Measurements from ENCODE around the gene ANAPC4. TPM values are rescaled to one million over a fixed set of nuclear protein-coding genes. Genes with fewer than 3 reads are reported as not detected.

The ANAPC4 gene
- total RNA-seq, 1 donor from 2014 or later, result 15.0 TPM

- TF ChIP-seq CTCF (IDR thresholded peaks at IDR 0.05; ENCODE audit: insufficient read depth, low read length, severe bottlenecking), result no peak
- FAIRE-seq (no peak), DNase-seq (ENCODE audit: low read depth) (peak; percentile 72)
- H3K36me3 ChIP-seq (ENCODE audit: control insufficient read depth, insufficient read depth, low read length), result no peaks in the 10 kb centered on the region
- H3K27me3 ChIP-seq (ENCODE audit: control insufficient read depth, insufficient read depth, low read length), result no peaks in the 10 kb centered on the region
- no peak overlapping the region for H3K4me3 ChIP-seq (ENCODE audit: low read depth, low read length)
Measured at GRCh38 chr4:25452081-25452480, 75.0 kb downstream of the ANAPC4 start.

- no peak for TF ChIP-seq CTCF (IDR thresholded peaks at IDR 0.05; ENCODE audit: insufficient read depth, low read length, severe bottlenecking)
- Histone ChIP-seq H3K27me3 (ENCODE audit: control insufficient read depth, insufficient read depth, low read length) (no peaks in the 10 kb centered on the region), H3K4me3 (ENCODE audit: low read depth, low read length) (no peak overlapping the region), H3K36me3 (ENCODE audit: control insufficient read depth, insufficient read depth, low read length) (no peaks in the 10 kb centered on the region)
- DNase-seq (ENCODE audit: low read depth) (no peak), FAIRE-seq (no peak)
Measured at GRCh38 chr4:25454476-25454875, 77.4 kb downstream of the ANAPC4 start.

- TF ChIP-seq CTCF (IDR thresholded peaks at IDR 0.05; ENCODE audit: insufficient read depth, low read length, severe bottlenecking), result no peak
- FAIRE-seq, result no peak
- no peak overlapping the region for H3K4me3 ChIP-seq (ENCODE audit: low read depth, low read length)
- no peaks in the 10 kb centered on the region for H3K27me3 ChIP-seq (ENCODE audit: control insufficient read depth, insufficient read depth, low read length)
- no peaks in the 10 kb centered on the region for H3K36me3 ChIP-seq (ENCODE audit: control insufficient read depth, insufficient read depth, low read length)
- peak; percentile 82 for DNase-seq (ENCODE audit: low read depth)
Measured at GRCh38 chr4:25457053-25457715, 80.1 kb downstream of the ANAPC4 start.

GRCh38 chr4:25466966-25467697 is 90.1 kb downstream of the ANAPC4 start:
- DNase-seq (ENCODE audit: low read depth) (no peak), FAIRE-seq (no peak)
- no peaks in the 10 kb centered on the region for H3K27me3 ChIP-seq (ENCODE audit: control insufficient read depth, insufficient read depth, low read length)
- H3K36me3 ChIP-seq (ENCODE audit: control insufficient read depth, insufficient read depth, low read length), result no peaks in the 10 kb centered on the region
- no peak for TF ChIP-seq CTCF (IDR thresholded peaks at IDR 0.05; ENCODE audit: insufficient read depth, low read length, severe bottlenecking)
- H3K4me3 ChIP-seq (ENCODE audit: low read depth, low read length), result no peak overlapping the region

GRCh38 chr4:25467843-25468242 is 90.8 kb downstream of the ANAPC4 start:
- Histone ChIP-seq H3K4me3 (ENCODE audit: low read depth, low read length) (no peak overlapping the region), H3K36me3 (ENCODE audit: control insufficient read depth, insufficient read depth, low read length) (no peaks in the 10 kb centered on the region), H3K27me3 (ENCODE audit: control insufficient read depth, insufficient read depth, low read length) (no peaks in the 10 kb centered on the region)
- no peak for DNase-seq (ENCODE audit: low read depth)
- TF ChIP-seq CTCF (IDR thresholded peaks at IDR 0.05; ENCODE audit: insufficient read depth, low read length, severe bottlenecking), result no peak
- no peak for FAIRE-seq

Other genes with a start within 250 kb of the ANAPC4 start
- gene SEPSECS, start 216.8 kb upstream of the ANAPC4 start, total RNA-seq, result 6.6 and 7.0 TPM in 2 replicates
- 14.5 and 15.7 TPM in 2 replicates for gene PI4K2B, start 143.2 kb upstream of the ANAPC4 start, total RNA-seq
- 8.1 and 12.4 TPM in 2 replicates for gene ZCCHC4, start 64.5 kb upstream of the ANAPC4 start, total RNA-seq